GM20000 (cell line): ENCODE measurements around the gene PTPRN2.
"Not testable (repeated sequence)": the region's sequence is repeated elsewhere in the genome, so short reads cannot be mapped to it uniquely, and the experiment has no call there.

Source experiments
- DNase-seq: peaks from one replicate; pipeline ENCODE4 v3.0.0; 2012; ENCODE audit warnings: low spot score
- CTCF ChIP-seq: IDR thresholded peaks from 2 replicates; pipeline ENCODE4 v1.5.1; 2012; ENCODE audit warnings: mild to moderate bottlenecking, control low read depth; ENCODE audit errors: extremely low read depth, missing control alignments

Gene PTPRN2

GRCh38 chr7:158587162-158588084 is at the start of gene PTPRN2:
TSS of gene PTPRN2 (minus strand) at chr7:158587823.
- peak; percentile 97 for DNase-seq

GRCh38 chr7:158633055-158633956 is 45.7 kb upstream of the PTPRN2 start:
- DNase-seq: no peak

More at GRCh38 chr7:158587162-158588084, at the start of gene PTPRN2:
- TF ChIP-seq CTCF: no peak

GRCh38 chr7:158631574-158632195 is 44.1 kb upstream of the PTPRN2 start:
- no peak for TF ChIP-seq CTCF
- no peak for DNase-seq

More at GRCh38 chr7:158633055-158633956, 45.7 kb upstream of the PTPRN2 start:
- no peak for TF ChIP-seq CTCF

DNA sequence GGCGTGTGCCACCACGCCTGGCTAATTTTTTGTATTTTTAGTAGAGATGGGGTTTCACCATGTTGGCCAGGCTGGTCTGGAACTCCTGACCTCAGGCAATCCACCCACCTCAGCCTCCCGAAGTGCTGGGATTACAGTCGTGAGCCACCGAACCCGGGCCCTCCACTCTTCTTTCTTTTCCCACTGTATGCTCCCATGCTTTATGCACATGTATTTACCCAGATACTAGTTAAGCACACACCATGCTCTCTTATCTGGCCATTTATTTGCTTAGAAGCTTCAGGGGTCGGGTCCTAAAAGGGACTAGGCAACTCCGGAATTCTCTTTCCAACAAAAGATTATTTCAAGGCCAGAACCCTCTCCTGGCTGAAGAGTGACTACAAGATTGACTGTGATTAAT is 38.7 kb upstream of the PTPRN2 start:
- not testable (repeated sequence) for DNase-seq

DNA sequence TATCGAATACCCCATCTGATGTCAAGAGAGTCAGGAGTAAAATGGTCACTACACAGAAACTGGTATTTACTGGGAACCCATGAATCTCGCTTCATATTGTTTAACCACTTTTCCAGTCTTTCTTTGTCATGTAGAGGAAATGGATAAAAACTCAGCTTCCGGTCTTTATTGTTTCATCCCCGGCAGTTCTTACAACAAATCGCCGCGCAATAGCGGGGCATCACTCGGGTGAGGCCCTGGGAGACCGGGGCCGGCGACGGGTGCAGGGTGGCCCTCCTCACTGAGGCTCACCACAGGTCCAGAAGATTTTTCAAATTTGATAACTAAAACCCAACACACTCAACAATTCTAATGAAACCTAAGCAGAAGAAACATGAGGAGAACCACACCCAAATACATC is 35.6 kb upstream of the PTPRN2 start:
- TF ChIP-seq CTCF: no peak
- DNase-seq: no peak

GRCh38 chr7:158620839-158621441 is 33.3 kb upstream of the PTPRN2 start:
- TF ChIP-seq CTCF: no peak
- DNase-seq: no peak

- no peak for TF ChIP-seq CTCF
- no peak for DNase-seq
Measured at GRCh38 chr7:158620418-158620817, 32.8 kb upstream of the PTPRN2 start.
